Upper lobe of left lung (tissue), 6 donors: ENCODE data around the gene TNS4. TPM values are rescaled to one million over a fixed set of nuclear protein-coding genes. Genes with fewer than 3 reads are reported as not detected.

ENCODE experiments used
- ATAC-seq, 2 donors: fragments of 200-7000 bp; cut with Tn5 transposase; one replicate each; pipeline ENCODE4 v1.9.1; 2022; ENCODE audit warnings: mild to moderate bottlenecking in 2 of 2, moderate library complexity in 2 of 2; ENCODE audit not compliant: low FRiP score in 2 of 2
- DNase-seq, 2 donors: peaks; one replicate each; pipeline ENCODE4 v3.0.0-alpha.2; 2019 to 2020
- H3K27ac ChIP-seq, 4 donors: fragments of 200-600 bp; sonication (generic); one replicate each; pipeline ENCODE4 v1.5.1; 2016 to 2019
- H3K27me3 ChIP-seq, 4 donors: fragments of 200-600 bp; sonication (generic); one replicate each; pipeline ENCODE4 v1.5.1; 2017 to 2019
- H3K36me3 ChIP-seq, 4 donors: fragments of 200-600 bp; sonication (generic); one replicate each; pipeline ENCODE4 v1.5.1; 2016 to 2019
- H3K4me1 ChIP-seq, 4 donors: fragments of 200-600 bp; sonication (generic); one replicate each; pipeline ENCODE4 v1.5.1; 2018 to 2019
- H3K4me3 ChIP-seq, 4 donors: fragments of 200-600 bp; sonication (generic); one replicate each; pipeline ENCODE4 v1.5.1; 2017 to 2019; ENCODE audit warnings: mild to moderate bottlenecking in 2 of 4, moderate library complexity in 1 of 4
- H3K9me3 ChIP-seq, 4 donors: fragments of 200-600 bp; sonication (generic); one replicate each; pipeline ENCODE4 v1.5.1; 2018 to 2019
- EP300 ChIP-seq, 4 donors: sonication (generic); formaldehyde crosslinking; IDR thresholded peaks; one replicate each; pipeline ENCODE4 v1.5.1; 2017; ENCODE audit warnings: antibody characterized with exemption in 4 of 4, control low read depth in 2 of 4
- POLR2A ChIP-seq, 4 donors: fragments of 450-650 bp; IDR thresholded peaks; one replicate each; pipeline ENCODE4 v1.5.1; 2016 to 2017; ENCODE audit warnings: antibody characterized with exemption in 4 of 4, mild to moderate bottlenecking in 2 of 4
- POLR2AphosphoS5 ChIP-seq, 2 donors: sonication (generic); formaldehyde crosslinking; IDR thresholded peaks; one replicate each; pipeline ENCODE4 v1.5.1; 2017; ENCODE audit warnings: antibody characterized with exemption in 2 of 2
- WGBS, 2 donors: methylation state at CpG; one replicate each; pipeline ENCODE4 v1.1.5; 2017 to 2018; 5-methylcytosine and 5-hydroxymethylcytosine counted together
- total RNA-seq, 6 donors: library from RNA; depleted of rRNA in 4 of 6; stranded (reverse); fragments of >200 nt in 4 of 6; gene quantifications; one replicate each; pipeline versions ENCODE4 v1.1.0 to v1.2.1, GENCODE V29; 2016 to 2021
- TF ChIP-seq, protein P1 (sequence below), 6 experiments: fragments of 450-650 bp in 4 of 6; fragments of 200-600 bp in 2 of 6; sonication (generic) in 2 of 6; IDR thresholded peaks; one replicate each; pipeline ENCODE4 v1.5.1; 2016 to 2019; ENCODE audit warnings: antibody characterized with exemption in 6 of 6
- donor health status: DM: no; HTN: no; CAD: no; lungs with moderate emphysema.
- donor health status: DM: no; HTN: yes; CAD: no; lungs with severe emphysema.

The TNS4 gene
- total RNA-seq, 6 donors from 2014 or later = 0.54 to 5.1 (median 1.1) TPM; not detected in 1

DNA sequence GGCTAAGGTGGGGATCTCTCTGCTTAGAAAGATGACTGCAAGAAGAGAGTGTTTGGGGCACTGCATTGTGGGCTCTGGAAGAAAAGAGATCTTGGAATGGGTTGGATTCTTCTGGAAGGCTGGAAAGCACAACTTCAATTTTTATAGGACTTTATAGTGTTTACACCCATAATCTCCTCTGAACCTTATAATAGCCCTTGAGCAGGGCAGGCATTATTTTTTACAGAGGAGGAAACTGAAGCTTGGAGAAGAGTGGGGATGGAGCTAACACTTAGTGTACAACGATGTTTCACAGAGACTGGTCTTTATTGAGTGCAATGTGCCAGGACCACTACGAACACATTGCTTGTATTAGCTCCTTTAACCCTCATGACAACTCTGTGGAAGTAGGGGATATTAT lies 10.4 kb downstream of the TNS4 start:
- H3K27me3 ChIP-seq = no peaks in the 10 kb centered on the region
- DNase-seq = no peak
- no peak overlapping the region for H3K4me3 ChIP-seq
- peaks cover 4 to 21% (median 13%) of the 10 kb centered on the region in 4 donors for H3K4me1 ChIP-seq
- no peak overlapping the region for H3K27ac ChIP-seq
- TF ChIP-seq, protein P1, sequence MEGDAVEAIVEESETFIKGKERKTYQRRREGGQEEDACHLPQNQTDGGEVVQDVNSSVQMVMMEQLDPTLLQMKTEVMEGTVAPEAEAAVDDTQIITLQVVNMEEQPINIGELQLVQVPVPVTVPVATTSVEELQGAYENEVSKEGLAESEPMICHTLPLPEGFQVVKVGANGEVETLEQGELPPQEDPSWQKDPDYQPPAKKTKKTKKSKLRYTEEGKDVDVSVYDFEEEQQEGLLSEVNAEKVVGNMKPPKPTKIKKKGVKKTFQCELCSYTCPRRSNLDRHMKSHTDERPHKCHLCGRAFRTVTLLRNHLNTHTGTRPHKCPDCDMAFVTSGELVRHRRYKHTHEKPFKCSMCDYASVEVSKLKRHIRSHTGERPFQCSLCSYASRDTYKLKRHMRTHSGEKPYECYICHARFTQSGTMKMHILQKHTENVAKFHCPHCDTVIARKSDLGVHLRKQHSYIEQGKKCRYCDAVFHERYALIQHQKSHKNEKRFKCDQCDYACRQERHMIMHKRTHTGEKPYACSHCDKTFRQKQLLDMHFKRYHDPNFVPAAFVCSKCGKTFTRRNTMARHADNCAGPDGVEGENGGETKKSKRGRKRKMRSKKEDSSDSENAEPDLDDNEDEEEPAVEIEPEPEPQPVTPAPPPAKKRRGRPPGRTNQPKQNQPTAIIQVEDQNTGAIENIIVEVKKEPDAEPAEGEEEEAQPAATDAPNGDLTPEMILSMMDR (IDR thresholded peaks at IDR 0.05) = no peak
- no peak for TF ChIP-seq POLR2AphosphoS5 (IDR thresholded peaks at IDR 0.05)
- no peak for TF ChIP-seq POLR2A (IDR thresholded peaks at IDR 0.05)
- no peak for TF ChIP-seq EP300 (IDR thresholded peaks at IDR 0.05)
- H3K36me3 ChIP-seq = no peaks in the 10 kb centered on the region
- ATAC-seq = no peak
- WGBS, 2 donors = 77 to 90% methylated on average over 2 of the region's 2 CpGs
- H3K9me3 ChIP-seq = no peaks in the 10 kb centered on the region

DNA sequence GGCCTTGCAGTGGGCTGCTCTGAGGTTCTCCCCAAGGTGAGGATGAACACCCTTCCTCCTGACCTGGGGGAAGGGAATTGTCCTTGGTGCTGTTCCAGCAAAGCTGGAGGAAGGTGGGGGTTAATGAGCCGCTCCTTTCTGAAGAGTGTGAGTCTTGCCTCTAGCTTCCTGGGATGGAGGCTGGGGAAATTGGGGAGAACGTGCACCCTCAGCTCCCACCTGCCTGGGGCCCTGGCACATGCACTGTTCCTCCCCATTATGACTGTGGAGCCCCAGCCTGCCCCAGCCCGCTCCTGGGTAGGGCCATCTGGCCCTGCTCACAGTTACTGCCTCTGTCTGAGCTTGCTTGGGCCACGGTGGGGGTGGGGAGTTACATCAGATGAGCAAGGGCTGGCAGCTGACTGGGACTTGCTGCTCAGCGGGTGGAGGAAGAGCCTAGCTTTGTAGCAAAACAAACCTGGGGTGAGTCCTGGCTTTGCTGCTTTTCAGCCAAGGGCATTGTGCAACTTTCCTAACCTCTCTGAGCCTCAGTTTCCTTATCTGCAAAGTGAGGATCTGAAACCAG lies 11.1 kb downstream of the TNS4 start:
- Histone ChIP-seq H3K9me3 (no peaks in the 10 kb centered on the region), H3K36me3 (no peaks in the 10 kb centered on the region), H3K4me1 (peaks cover 4 to 27% (median 15%) of the 10 kb centered on the region in 4 donors), H3K4me3 (no peak overlapping the region), H3K27me3 (no peaks in the 10 kb centered on the region), H3K27ac (peak overlapping the region in 2 of 4 donors; percentile 3 to 51)
- ATAC-seq (peak in 1 of 2 donors; percentile 38), DNase-seq (no peak)
- WGBS, 2 donors = 52 to 75% methylated on average over 2 to 4 of the region's 5 CpGs
- TF ChIP-seq EP300 (IDR thresholded peaks at IDR 0.05) (no peak), POLR2AphosphoS5 (IDR thresholded peaks at IDR 0.05) (peak in 1 of 2 donors; percentile 12)

DNA sequence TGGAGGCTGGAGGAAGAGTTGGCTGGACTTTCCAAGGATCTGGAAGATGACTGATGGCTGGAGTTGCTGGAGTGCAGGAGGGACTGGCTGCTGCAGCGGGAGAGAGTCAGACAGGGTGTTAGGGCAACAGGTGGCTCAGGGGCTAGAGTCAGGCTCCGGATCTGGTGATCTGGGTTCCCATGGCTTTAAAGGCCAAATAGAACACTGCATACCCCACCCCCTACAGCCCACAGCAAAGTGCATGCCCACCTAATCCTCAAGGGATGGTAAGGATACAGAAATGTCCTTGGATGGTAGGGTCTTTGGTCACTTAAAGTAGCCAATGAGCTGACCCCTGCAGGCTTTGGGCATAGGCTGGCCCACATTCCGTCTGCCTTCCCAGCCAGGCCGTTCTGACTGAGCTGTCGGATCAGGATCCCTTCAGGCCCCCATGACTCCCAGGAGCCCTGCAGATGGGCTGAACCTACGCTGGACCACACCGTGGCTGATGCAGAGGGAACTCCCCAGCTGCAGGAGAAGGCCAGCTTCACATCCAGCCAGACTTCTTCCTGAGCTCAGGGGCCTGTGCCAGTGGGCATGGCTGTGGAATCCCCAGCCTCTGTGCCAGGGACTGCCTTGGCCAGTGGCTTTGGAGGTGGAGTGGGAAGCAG lies 13.9 kb downstream of the TNS4 start:
- Histone ChIP-seq H3K36me3 (no peaks in the 10 kb centered on the region), H3K4me1 (peaks cover 4 to 27% (median 15%) of the 10 kb centered on the region in 4 donors), H3K27me3 (no peaks in the 10 kb centered on the region), H3K4me3 (no peak overlapping the region), H3K27ac (peak overlapping the region in 1 of 4 donors; percentile 45), H3K9me3 (no peaks in the 10 kb centered on the region)
- ATAC-seq = peak in 1 of 2 donors; percentile 2
- no peak for DNase-seq
- 79 to 100% methylated on average over 2 to 7 of the region's 7 CpGs for WGBS, 2 donors
- no peak for TF ChIP-seq POLR2A (IDR thresholded peaks at IDR 0.05)
- TF ChIP-seq, protein P1 (IDR thresholded peaks at IDR 0.05) = no peak
- no peak for TF ChIP-seq POLR2AphosphoS5 (IDR thresholded peaks at IDR 0.05)

DNA sequence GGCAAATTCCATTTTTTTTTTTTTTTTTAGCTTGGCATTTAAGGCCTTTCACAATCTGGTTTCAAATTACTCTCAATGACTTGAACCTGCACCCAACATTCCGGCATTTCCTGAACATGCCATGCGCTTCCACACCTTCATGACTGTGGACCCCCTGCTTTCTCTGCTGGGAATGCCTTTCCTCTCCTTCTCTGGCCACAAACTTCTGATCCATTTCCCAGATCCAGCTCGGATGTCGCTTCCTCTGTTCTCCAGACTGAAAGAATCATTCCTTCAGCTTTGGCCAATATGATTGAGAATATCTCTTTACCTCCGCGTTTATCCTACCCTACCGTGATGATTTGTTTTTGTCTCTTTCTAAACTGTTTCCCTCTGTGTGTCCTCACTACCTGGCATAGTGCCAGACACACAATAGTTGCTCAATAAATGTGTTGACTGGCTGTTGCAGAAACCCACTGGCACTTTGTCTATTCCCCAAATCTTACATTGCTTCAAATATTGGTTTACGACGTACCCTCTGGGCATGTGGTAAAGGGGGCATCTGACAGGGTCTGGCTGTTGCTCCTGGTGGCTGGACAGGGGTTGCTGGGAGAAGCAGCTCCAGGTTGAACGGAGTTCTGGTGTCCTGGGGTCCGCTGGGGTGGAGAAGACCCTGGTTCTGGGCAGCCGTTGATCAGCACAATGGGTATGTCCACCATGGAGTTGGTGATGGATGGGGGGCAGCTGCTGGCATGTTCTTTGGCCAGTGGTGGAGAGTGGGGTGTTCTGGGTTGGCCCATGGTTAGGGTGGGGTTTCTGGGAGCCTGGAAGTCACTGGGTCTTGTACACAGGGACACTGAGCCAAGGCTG lies 14.7 kb downstream of the TNS4 start:
- Histone ChIP-seq H3K27me3 (no peaks in the 10 kb centered on the region), H3K4me3 (no peak overlapping the region), H3K36me3 (no peaks in the 10 kb centered on the region), H3K27ac (peak overlapping the region in 1 of 4 donors; percentile 54), H3K4me1 (peaks cover 4 to 32% (median 17%) of the 10 kb centered on the region in 4 donors), H3K9me3 (no peaks in the 10 kb centered on the region)
- ATAC-seq = peak in 1 of 2 donors; percentile 3
- DNase-seq = no peak
- TF ChIP-seq, protein P1 (IDR thresholded peaks at IDR 0.05) = no peak
- TF ChIP-seq POLR2A (IDR thresholded peaks at IDR 0.05) = no peak
- peak in 1 of 2 donors; percentile 27 for TF ChIP-seq POLR2AphosphoS5 (IDR thresholded peaks at IDR 0.05)
- 80 to 84% methylated on average over 12 of the region's 12 CpGs for WGBS, 2 donors
